Measurements from ENCODE around the gene CD96. TPM values are rescaled to one million over a fixed set of nuclear protein-coding genes. Genes with fewer than 3 reads are reported as not detected.

The CD96 gene
- total RNA-seq, 2 donors from 2014 or later, result not detected

GRCh38 chr3:111648991-111649579 is 107.1 kb downstream of the CD96 start:
- no peaks in the 10 kb centered on the region for H3K36me3 Mint-ChIP-seq (ENCODE audit: low read depth)
- 92% methylated on average over 3 of the region's 3 CpGs; no CpG with 5 or more reads in 1 of the 2 experiments for WGBS, 2 experiments (ENCODE audit: insufficient coverage in 1 of 2, insufficient read length in 1 of 2)
- H3K9me3 ChIP-seq (ENCODE audit: control insufficient read depth, low read length), result peaks cover 10% of the 10 kb centered on the region
- peaks cover 1% of the 10 kb centered on the region for H3K9me3 Mint-ChIP-seq
- no peak overlapping the region for H3K4me3 ChIP-seq (ENCODE audit: low read length)
- no peaks in the 10 kb centered on the region for H3K36me3 ChIP-seq (ENCODE audit: control insufficient read depth, insufficient read depth, low read length)
- no peak overlapping the region for H3K27ac ChIP-seq (ENCODE audit: low read depth, low read length)
- no peak for DNase-seq
- no peaks in the 10 kb centered on the region for H3K27me3 ChIP-seq (ENCODE audit: control insufficient read depth, insufficient read depth, low read length, poor library complexity, severe bottlenecking)
- H3K27me3 Mint-ChIP-seq (ENCODE audit: insufficient read depth), result no peaks in the 10 kb centered on the region
- H3K4me1 ChIP-seq (ENCODE audit: control insufficient read depth, insufficient read depth, low read length), result no peaks in the 10 kb centered on the region
- no peak overlapping the region for H3K4me3 Mint-ChIP-seq
- H3K27ac Mint-ChIP-seq, result no peak overlapping the region
- TF ChIP-seq, protein P1, sequence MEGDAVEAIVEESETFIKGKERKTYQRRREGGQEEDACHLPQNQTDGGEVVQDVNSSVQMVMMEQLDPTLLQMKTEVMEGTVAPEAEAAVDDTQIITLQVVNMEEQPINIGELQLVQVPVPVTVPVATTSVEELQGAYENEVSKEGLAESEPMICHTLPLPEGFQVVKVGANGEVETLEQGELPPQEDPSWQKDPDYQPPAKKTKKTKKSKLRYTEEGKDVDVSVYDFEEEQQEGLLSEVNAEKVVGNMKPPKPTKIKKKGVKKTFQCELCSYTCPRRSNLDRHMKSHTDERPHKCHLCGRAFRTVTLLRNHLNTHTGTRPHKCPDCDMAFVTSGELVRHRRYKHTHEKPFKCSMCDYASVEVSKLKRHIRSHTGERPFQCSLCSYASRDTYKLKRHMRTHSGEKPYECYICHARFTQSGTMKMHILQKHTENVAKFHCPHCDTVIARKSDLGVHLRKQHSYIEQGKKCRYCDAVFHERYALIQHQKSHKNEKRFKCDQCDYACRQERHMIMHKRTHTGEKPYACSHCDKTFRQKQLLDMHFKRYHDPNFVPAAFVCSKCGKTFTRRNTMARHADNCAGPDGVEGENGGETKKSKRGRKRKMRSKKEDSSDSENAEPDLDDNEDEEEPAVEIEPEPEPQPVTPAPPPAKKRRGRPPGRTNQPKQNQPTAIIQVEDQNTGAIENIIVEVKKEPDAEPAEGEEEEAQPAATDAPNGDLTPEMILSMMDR (conservative IDR thresholded peaks at IDR 0.05), result no peak
- no peak overlapping the region for H3K9ac ChIP-seq (ENCODE audit: extremely low read depth, low read length, poor library complexity, severe bottlenecking)
- H3K4me1 Mint-ChIP-seq, result no peaks in the 10 kb centered on the region

GRCh38 chr3:111650378-111651275 is 108.6 kb downstream of the CD96 start:
- H3K36me3 Mint-ChIP-seq (ENCODE audit: low read depth), result no peaks in the 10 kb centered on the region
- TF ChIP-seq, protein P1 (conservative IDR thresholded peaks at IDR 0.05), result no peak
- H3K27ac Mint-ChIP-seq, result no peak overlapping the region
- H3K9me3 ChIP-seq (ENCODE audit: control insufficient read depth, low read length), result no peaks in the 10 kb centered on the region
- H3K9me3 Mint-ChIP-seq, result no peaks in the 10 kb centered on the region
- no peak overlapping the region for H3K9ac ChIP-seq (ENCODE audit: extremely low read depth, low read length, poor library complexity, severe bottlenecking)
- no peaks in the 10 kb centered on the region for H3K27me3 ChIP-seq (ENCODE audit: control insufficient read depth, insufficient read depth, low read length, poor library complexity, severe bottlenecking)
- no peak for DNase-seq
- no peaks in the 10 kb centered on the region for H3K4me1 ChIP-seq (ENCODE audit: control insufficient read depth, insufficient read depth, low read length)
- no peaks in the 10 kb centered on the region for H3K27me3 Mint-ChIP-seq (ENCODE audit: insufficient read depth)
- no peaks in the 10 kb centered on the region for H3K36me3 ChIP-seq (ENCODE audit: control insufficient read depth, insufficient read depth, low read length)
- H3K27ac ChIP-seq (ENCODE audit: low read depth, low read length), result no peak overlapping the region
- 87% methylated on average over 4 of the region's 4 CpGs; no CpG with 5 or more reads in 1 of the 2 experiments for WGBS, 2 experiments (ENCODE audit: insufficient coverage in 1 of 2, insufficient read length in 1 of 2)
- no peaks in the 10 kb centered on the region for H3K4me1 Mint-ChIP-seq
- no peak overlapping the region for H3K4me3 Mint-ChIP-seq
- no peak overlapping the region for H3K4me3 ChIP-seq (ENCODE audit: low read length)

DNA sequence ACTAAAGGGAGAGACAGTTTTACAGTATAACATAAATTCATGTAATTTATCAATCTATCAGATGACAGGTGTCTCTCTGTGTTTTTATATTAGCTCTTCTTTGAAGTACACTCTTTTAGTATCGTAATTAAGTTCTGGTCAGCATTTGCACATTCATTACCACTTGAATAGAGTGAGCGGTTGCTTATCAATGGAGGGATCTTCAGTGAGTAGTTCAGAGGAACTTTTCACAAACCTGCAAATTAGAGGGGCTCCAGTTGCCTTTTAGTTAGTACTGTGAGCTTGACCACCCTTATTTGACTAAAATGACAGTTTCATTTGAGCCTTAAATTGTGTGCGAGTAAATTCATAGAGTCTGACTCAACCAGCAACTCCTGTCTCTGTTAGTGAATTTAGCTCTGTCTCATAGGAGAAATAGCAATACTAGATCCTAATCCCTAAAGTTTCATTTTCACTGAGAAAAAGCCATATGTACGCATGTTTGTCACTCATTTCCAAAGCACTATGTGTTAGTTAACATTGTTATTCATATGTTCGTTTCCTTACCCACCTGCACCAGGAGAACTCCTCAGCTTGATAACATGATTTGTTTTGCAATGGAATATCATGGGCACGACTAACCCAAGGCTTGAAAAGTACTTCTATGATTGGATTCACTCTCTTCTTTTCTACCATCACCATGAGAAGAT is 110.6 kb downstream of the CD96 start:
- Mint-ChIP-seq H3K4me1 (no peaks in the 10 kb centered on the region), H3K36me3 (ENCODE audit: low read depth) (no peaks in the 10 kb centered on the region), H3K4me3 (no peak overlapping the region), H3K9me3 (no peaks in the 10 kb centered on the region), H3K27ac (no peak overlapping the region), H3K27me3 (ENCODE audit: insufficient read depth) (no peaks in the 10 kb centered on the region)
- DNase-seq, result no peak
- Histone ChIP-seq H3K9ac (ENCODE audit: extremely low read depth, low read length, poor library complexity, severe bottlenecking) (no peak overlapping the region), H3K27ac (ENCODE audit: low read depth, low read length) (no peak overlapping the region), H3K4me3 (ENCODE audit: low read length) (no peak overlapping the region), H3K27me3 (ENCODE audit: control insufficient read depth, insufficient read depth, low read length, poor library complexity, severe bottlenecking) (no peaks in the 10 kb centered on the region), H3K9me3 (ENCODE audit: control insufficient read depth, low read length) (no peaks in the 10 kb centered on the region), H3K4me1 (ENCODE audit: control insufficient read depth, insufficient read depth, low read length) (no peaks in the 10 kb centered on the region), H3K36me3 (ENCODE audit: control insufficient read depth, insufficient read depth, low read length) (no peaks in the 10 kb centered on the region)
- 71% methylated on average over 5 to 6 of the region's 6 CpGs for WGBS, 2 experiments (ENCODE audit: insufficient coverage in 1 of 2, insufficient read length in 1 of 2)
- TF ChIP-seq, protein P1 (conservative IDR thresholded peaks at IDR 0.05), result no peak

Data from endodermal cell (in vitro differentiated cells).